ENCODE data around the gene TST. TPM values are rescaled to one million over a fixed set of nuclear protein-coding genes. Genes with fewer than 3 reads are reported as not detected.

TST gene
- total and polyA plus RNA-seq, 10 of the 15 experiments (the other 5 are each of a cell fraction or from before 2014, with no cell fraction given) = 2.4 to 24.6 (median 10.4) TPM

GRCh38 chr22:37043828-37044538 is 24.7 kb upstream of the TST start:
- ChIA-PET POLR2A (interaction anchor here (0.6 to 1.2 kb wide), 2 partner anchors 76 to 185 kb away, joined by 3 to 9 read pairs; no protein-coding TSS in a partner anchor), RAD21 (ENCODE audit: unreplicated experiment) (interaction anchor here (1.2 to 2.8 kb wide), 8 partner anchors 25 to 261 kb away, joined by 3 to 21 read pairs (median 4); partner anchors contain the start of gene TST), SMC1A (ENCODE audit: uncharacterized antibody, unreplicated experiment) (interaction anchor here (0.6 to 2.7 kb wide), 12 partner anchors 12 to 267 kb away, joined by 3 to 19 read pairs (median 4); no protein-coding TSS in a partner anchor), CTCF (interaction anchor here (0.5 to 4.6 kb wide), 45 partner anchors 9 to 497 kb away, joined by 3 to 39 read pairs (median 5); partner anchors contain the start of genes IFT27, IL2RB, MPST and TST)
- Histone ChIP-seq H3K27ac (ENCODE audit: control insufficient read depth, insufficient read depth) (no peak overlapping the region), H3K9me3 (replicated peaks; ENCODE audit: control insufficient read depth, insufficient read depth, low read length) (no peaks in the 10 kb centered on the region), H3K4me3 (no peak overlapping the region), H3K9ac (ENCODE audit: control insufficient read depth, insufficient read depth, low read length) (no peak overlapping the region), H3K27me3 (replicated peaks in 1 of 2; ENCODE audit: control insufficient read depth in 2 of 2, insufficient read depth in 2 of 2, low read length in 1 of 2) (peaks cover 0 to 2% of the 10 kb centered on the region in 2 experiments; a peak in 1 of 4 replicates), H3K4me2 (ENCODE audit: control insufficient read depth, insufficient read depth) (no peak overlapping the region), H4K20me1 (ENCODE audit: control insufficient read depth, insufficient read depth) (no peaks in the 10 kb centered on the region), H3K36me3 (ENCODE audit: control insufficient read depth in 2 of 2, insufficient read depth in 2 of 2, low read length in 1 of 2) (no peaks in the 10 kb centered on the region), H2AFZ (ENCODE audit: control insufficient read depth, low read depth, low read length) (no peak overlapping the region), H3K79me2 (ENCODE audit: control insufficient read depth, insufficient read depth, low read length) (no peaks in the 10 kb centered on the region), H3K4me1 (ENCODE audit: control insufficient read depth, insufficient read depth, low read length) (peaks cover 10% of the 10 kb centered on the region)
- ATAC-seq = peak; percentile 99
- 26% methylated on average over 17 of the region's 17 CpGs for whole genome bisulfite sequencing (ENCODE audit: insufficient coverage, insufficient replicate concordance, low lambda C conversion rate, missing lambda C conversion rate)
- intact Hi-C loops (cut with micrococcal nuclease; ENCODE audit: unreplicated experiment) = loop anchor here (1.0 to 10.0 kb wide), 2 partner anchors 189 to 262 kb away; no protein-coding TSS in a partner anchor
- no peak for DNase-seq (ENCODE audit: low read depth, low spot score)
- peak; percentile 84 for FAIRE-seq
- BruUV-seq (replicated peaks) = no TSS peak
- in situ Hi-C loops (cut with MboI) = no loop called here
- TF ChIP-seq ZNF24 (IDR thresholded peaks at IDR 0.05) = no peak
- TF ChIP-seq LARP7 (IDR thresholded peaks at IDR 0.05) = 0 out of 2 replicates have a peak, but pooled peaks have one; percentile 27
- TF ChIP-seq SUPT20H (IDR thresholded peaks at IDR 0.05; ENCODE audit: borderline replicate concordance, control insufficient read depth, low read depth, low read length) = no peak
- no peak for TF ChIP-seq RUNX3 (IDR thresholded peaks at IDR 0.05; ENCODE audit: low read length)
- TF ChIP-seq ZNF384 (IDR thresholded peaks at IDR 0.05; ENCODE audit: borderline replicate concordance, low read depth, low read length) = no peak
- no peak for TF ChIP-seq ESRRA (IDR thresholded peaks at IDR 0.05; ENCODE audit: low read length)
- no peak for TF ChIP-seq BACH1 (IDR thresholded peaks at IDR 0.05; ENCODE audit: borderline replicate concordance)
- TF ChIP-seq RB1 (IDR thresholded peaks at IDR 0.05; ENCODE audit: borderline replicate concordance) = no peak; the same call in 1 of the 2 replicates
- TF ChIP-seq TCF12 (IDR thresholded peaks at IDR 0.05; ENCODE audit: low read depth, low read length) = 0 out of 2 replicates have a peak, but pooled peaks have one; percentile 60
- TF ChIP-seq CREM (IDR thresholded peaks at IDR 0.05; ENCODE audit: low read depth) = no peak
- peak; percentile 58 for TF ChIP-seq RAD21 (IDR thresholded peaks at IDR 0.05; ENCODE audit: insufficient read depth, low read depth, low read length)
- no peak for TF ChIP-seq SUZ12 (IDR thresholded peaks at IDR 0.05; ENCODE audit: unreplicated experiment)
- no peak for TF ChIP-seq RFX5 (IDR thresholded peaks at IDR 0.05; ENCODE audit: low read depth, low read length)
- TF ChIP-seq CUX1 (IDR thresholded peaks at IDR 0.05; ENCODE audit: insufficient replicate concordance, low read depth, low read length) = no peak
- no peak for TF ChIP-seq CHD1 (IDR thresholded peaks at IDR 0.05; ENCODE audit: low read depth, low read length)
- TF ChIP-seq MEF2B (IDR thresholded peaks at IDR 0.05; ENCODE audit: partially characterized antibody, poor library complexity, severe bottlenecking) = peak; percentile 14
- peak in 1 of 2 experiments; percentile 46; a peak in 1 of 4 replicates for TF ChIP-seq BHLHE40 (IDR thresholded peaks at IDR 0.05; ENCODE audit: borderline replicate concordance in 1 of 2, low read depth in 2 of 2, low read length in 1 of 2)
- TF ChIP-seq EP300 (IDR thresholded peaks at IDR 0.05; ENCODE audit: borderline replicate concordance in 1 of 2, control insufficient read depth in 1 of 2, low read depth in 2 of 2, low read length in 2 of 2) = no peak
- no peak for TF ChIP-seq RELA (IDR thresholded peaks at IDR 0.05; ENCODE audit: borderline replicate concordance, partially characterized antibody)
